ENCODE measurements around the gene PANK4.

The PANK4 gene

GRCh38 chr1:2508751-2509150 lies 17.6 kb downstream of the PANK4 start:
- no peak for DNase-seq

- DNase-seq: no peak
These were observed 18.2 kb downstream of the PANK4 start for GRCh38 chr1:2508180-2508579.

- no peak for DNase-seq
These were observed 18.6 kb downstream of the PANK4 start for GRCh38 chr1:2507744-2508155.

- no peak for DNase-seq
These were observed 19.4 kb downstream of the PANK4 start for GRCh38 chr1:2506901-2507565.

GRCh38 chr1:2506007-2506860 lies 20.2 kb downstream of the PANK4 start:
- no peak for DNase-seq

GRCh38 chr1:2505461-2505994 lies 20.9 kb downstream of the PANK4 start:
- DNase-seq: no peak

- DNase-seq: no peak
These were observed 21.5 kb downstream of the PANK4 start for GRCh38 chr1:2504949-2505272.

DNA sequence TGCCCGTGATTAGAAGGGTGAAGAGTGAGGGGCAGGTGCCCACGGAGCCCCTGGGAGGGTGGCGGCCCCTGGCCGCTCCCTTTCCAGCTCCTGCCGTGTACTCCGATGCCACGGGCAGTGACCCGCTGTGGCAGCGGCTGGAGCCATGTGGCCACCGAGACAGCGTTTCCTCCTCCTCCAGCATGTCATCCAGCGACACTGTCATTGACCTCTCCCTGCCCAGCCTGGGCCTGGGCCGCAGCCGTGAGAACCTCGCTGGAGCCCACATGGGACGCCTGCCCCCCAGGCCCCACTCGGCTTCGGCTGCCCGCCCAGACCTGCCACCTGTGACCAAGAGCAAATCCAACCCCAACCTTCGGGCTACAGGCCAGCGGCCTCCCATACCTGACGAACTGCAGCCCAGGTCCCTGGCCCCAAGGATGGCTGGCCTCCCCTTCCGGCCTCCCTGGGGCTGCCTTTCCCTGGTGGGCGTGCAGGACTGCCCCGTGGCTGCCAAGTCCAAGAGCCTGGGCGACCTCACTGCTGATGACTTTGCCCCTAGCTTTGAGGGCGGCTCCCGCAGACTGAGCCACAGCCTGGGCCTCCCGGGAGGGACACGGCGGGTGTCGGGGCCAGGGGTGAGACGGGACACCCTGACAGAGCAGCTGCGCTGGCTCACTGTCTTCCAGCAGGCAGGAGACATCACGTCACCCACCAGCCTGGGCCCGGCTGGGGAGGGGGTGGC lies 22.0 kb downstream of the PANK4 start:
- DNase-seq: no peak

DNA sequence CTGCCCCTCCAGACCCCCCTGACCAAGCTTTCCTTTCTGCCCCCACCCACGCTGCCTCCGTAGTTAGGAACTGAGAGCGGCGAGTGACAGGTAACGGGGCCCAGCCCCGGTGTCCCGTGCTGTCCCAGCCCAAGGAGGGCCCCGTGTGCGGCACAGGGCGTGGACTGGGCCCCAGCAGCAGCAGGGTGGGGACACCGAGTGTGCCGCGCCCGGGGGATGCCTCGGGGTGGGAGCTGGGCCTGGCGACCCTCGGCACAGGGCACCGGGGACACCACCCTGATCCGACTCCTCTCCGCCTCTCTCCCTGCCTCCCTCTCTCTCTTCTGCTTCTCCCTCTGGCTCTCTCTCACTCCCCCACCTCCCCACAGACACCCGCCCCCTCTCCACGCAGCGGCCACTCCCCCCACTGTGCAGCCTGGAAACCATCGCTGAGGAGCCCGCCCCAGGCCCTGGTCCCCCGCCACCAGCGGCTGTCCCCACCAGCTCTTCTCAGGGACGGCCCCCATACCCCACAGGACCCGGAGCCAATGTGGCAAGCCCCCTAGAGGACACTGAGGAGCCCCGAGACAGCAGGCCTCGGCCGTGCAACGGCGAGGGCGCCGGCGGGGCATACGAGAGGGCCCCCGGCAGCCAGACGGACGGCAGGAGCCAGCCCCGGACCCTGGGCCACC lies 22.7 kb downstream of the PANK4 start:
- no peak for DNase-seq

DNA sequence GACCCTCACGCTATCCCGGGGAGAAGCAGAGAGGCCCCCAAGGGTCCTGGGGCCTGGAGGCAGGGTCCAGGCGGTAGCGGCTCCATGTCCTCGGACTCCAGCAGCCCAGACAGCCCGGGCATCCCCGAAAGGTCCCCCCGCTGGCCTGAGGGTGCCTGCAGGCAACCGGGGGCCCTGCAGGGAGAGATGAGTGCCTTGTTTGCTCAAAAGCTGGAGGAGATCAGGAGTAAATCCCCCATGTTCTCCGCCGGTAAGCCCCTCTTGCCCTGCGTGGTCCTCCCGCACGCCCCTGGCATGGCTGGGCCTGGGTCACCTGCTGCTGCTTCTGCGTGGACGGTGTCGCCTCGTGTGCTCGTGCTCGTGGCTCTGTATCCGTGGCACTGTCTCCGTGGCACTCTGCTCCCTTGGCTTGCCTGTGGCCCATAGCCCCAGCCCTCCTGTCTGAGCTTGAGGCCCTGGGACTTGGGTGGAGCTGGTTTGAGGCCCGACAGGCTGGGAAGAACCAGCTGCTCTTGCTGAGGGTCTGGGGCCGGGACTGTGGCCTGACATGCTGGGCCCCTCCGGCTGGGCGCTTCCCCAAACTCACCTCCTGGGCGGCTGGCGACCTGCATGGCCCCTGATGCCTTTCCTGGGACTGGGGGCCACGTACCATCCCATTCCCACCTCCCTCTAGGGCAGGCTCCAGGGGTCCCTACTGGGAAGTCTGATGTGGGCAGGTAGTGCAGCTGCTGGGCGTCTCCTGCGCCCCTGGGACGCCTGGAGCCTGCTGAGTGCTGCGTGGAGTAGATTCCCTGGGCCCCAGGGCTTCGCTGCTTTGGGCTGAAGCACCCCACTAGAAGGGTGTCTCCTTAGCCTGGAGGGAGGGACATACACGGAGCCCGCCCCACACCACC lies 23.5 kb downstream of the PANK4 start:
- no peak for DNase-seq

DNA sequence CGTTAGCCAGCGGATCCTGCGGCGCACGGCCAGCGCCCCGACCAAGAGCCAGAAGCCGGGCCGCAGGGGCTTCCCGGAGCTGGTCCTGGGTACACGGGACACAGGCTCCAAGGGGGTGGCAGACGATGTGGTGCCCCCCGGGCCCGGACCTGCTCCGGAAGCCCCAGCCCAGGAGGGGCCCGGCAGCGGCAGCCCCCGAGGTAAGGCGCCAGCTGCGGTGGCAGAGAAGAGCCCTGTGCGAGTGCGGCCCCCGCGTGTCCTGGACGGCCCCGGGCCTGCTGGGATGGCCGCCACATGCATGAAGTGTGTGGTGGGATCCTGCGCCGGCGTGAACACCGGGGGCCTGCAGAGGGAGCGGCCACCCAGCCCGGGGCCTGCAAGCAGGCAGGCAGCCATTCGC lies 24.2 kb downstream of the PANK4 start:
- DNase-seq: no peak

DNA sequence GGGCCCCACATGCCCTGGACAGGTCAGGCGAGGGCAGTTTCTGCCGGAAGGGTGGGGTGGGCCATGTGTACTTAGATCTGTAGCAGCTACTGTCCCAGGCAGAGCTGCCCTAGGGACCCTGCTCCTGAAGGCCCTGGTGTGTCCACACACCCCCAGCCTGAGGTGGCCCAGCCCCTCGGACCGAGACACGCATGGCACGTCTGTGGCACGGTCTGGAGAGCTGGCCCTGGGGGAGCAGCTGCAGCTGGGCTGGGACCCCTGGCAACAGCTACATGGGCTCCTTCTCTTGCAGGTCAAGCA lies 24.6 kb downstream of the PANK4 start:
- DNase-seq: no peak

GRCh38 chr1:2501041-2501819 lies 25.2 kb downstream of the PANK4 start:
- DNase-seq: no peak

GRCh38 chr1:2499986-2500596 lies 26.3 kb downstream of the PANK4 start:
- DNase-seq: peak; percentile 37

GRCh38 chr1:2499260-2499659 lies 27.1 kb downstream of the PANK4 start:
- no peak for DNase-seq

GRCh38 chr1:2498648-2499047 lies 27.7 kb downstream of the PANK4 start:
- DNase-seq: no peak

DNA sequence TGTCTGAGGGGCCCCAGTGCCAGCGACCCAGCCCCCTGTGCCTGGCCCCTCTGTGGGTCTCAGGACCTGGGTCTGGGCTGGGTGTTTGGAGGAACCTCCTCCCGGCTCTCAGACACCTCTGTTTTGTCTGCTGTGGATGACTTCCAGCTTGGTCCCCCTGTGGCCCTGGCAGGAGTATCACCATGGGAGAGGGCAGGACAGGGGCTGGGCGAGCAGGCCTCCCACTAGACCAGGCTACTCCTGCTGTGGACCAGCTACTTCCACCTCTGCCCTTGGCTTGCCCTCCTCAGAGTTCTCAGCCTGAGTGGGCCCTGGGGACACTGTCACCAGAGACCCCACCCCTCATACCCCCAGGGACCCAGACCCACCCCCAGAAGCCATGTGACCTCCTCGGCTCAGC lies 28.5 kb downstream of the PANK4 start:
- no peak for DNase-seq

DNA sequence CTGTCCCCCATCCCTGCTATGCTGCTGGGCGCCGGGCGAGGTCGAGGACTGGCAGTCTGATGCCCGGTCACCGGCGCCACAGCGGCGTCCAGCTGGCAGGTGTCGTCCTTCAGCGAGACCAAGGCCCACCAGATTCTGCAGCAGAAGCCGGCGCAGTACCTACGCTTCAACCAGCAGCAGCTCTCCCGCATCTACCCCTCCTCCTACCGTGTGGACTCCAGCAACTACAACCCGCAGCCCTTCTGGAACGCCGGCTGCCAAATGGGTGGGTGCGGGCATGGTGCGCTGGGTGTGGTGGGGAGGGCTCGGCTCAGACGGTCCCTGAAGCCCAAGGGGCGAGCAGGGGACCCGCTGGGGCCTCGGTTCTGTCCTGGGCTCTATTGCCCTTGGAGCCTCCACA lies 29.6 kb downstream of the PANK4 start:
- no peak for DNase-seq

- peak; percentile 58 for DNase-seq
These were observed 30.2 kb downstream of the PANK4 start for GRCh38 chr1:2496087-2496622.

- no peak for DNase-seq
These were observed 30.9 kb downstream of the PANK4 start for GRCh38 chr1:2495546-2495945.

DNA sequence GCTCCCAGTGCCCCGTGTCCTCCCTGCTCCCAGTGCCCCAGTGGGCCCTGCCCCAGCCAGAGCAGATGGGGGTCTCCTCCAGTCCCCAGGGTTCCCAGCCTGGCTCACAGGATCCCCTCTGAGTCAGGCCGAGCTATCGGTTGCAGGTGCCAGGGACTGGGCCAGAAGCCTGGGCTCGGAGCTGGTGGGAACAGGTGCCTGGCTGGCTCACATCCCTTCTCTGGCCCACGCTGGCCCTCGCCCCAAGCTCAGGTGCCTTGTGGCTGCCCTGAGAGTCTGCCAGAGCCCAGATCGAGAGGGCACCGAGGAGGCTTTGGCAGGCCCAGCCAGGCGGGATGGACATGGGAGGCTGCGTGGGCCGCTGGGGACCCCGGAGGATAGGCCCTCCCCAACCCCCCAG lies 31.4 kb downstream of the PANK4 start:
- no peak for DNase-seq

Data from CD4-positive, alpha-beta T cell treated with Interleukin-10 for 1 hour (primary cell).